CD8-positive, alpha-beta memory T cell (primary cell): ENCODE data around the gene NCOR1. TPM values are rescaled to one million over a fixed set of nuclear protein-coding genes. Genes with fewer than 3 reads are reported as not detected.

Source experiments
- CTCF ChIA-PET: fragments of 350-600 bp; sonication (Branson Sonifier 250); formaldehyde crosslinking; loops from one replicate; lab custom pipeline; 2021; ENCODE audit warnings: antibody characterized with exemption; lab: Charles Lee
- POLR2A ChIA-PET: fragments of 350-600 bp; sonication (Branson Sonifier 250); formaldehyde crosslinking; loops from one replicate; lab custom pipeline; 2021; ENCODE audit warnings: antibody characterized with exemption; lab: Charles Lee
- DNase-seq, 5 donors: peaks; one replicate each; pipeline versions ENCODE4 v3.0.0 to v3.0.0-alpha.2; 2020 to 2022; ENCODE audit warnings: mixed read lengths in 1 of 5
- H3K27ac ChIP-seq: one replicate; pipeline ENCODE4 v1.7.0; 2013; ENCODE audit warnings: low read depth, mild to moderate bottlenecking, low read length, moderate library complexity
- H3K27me3 ChIP-seq: 2 replicates; pipeline ENCODE4 v1.7.0; 2013; ENCODE audit warnings: low read length, mild to moderate bottlenecking; ENCODE audit not compliant: insufficient read depth, poor library complexity, severe bottlenecking
- H3K36me3 ChIP-seq: 2 replicates; pipeline ENCODE4 v1.7.0; 2013; ENCODE audit warnings: mild to moderate bottlenecking, low read length, moderate library complexity; ENCODE audit not compliant: insufficient read depth
- H3K4me1 ChIP-seq: 2 replicates; pipeline ENCODE4 v1.7.0; 2013; ENCODE audit warnings: mild to moderate bottlenecking, low read length, moderate library complexity; ENCODE audit not compliant: insufficient read depth
- H3K4me3 ChIP-seq: 2 replicates; pipeline ENCODE4 v1.7.0; 2013; ENCODE audit warnings: mild to moderate bottlenecking, low read length
- H3K9me3 ChIP-seq: 2 replicates; pipeline ENCODE4 v1.7.0; 2013; ENCODE audit warnings: mild to moderate bottlenecking, low read length
- H3K27ac Mint-ChIP-seq, 8 donors: one replicate each; pipeline ENCODE4 v1.8.0; 2020 to 2021; ENCODE audit warnings: mixed read lengths in 8 of 8, mild to moderate bottlenecking in 6 of 8, inconsistent platforms in 3 of 8, moderate library complexity in 3 of 8
- H3K27me3 Mint-ChIP-seq, 2 donors: one replicate each; pipeline ENCODE4 v1.8.0; 2020 to 2021; ENCODE audit warnings: mixed read lengths in 2 of 2, mild to moderate bottlenecking in 1 of 2, moderate library complexity in 1 of 2
- H3K36me3 Mint-ChIP-seq, 3 donors: one replicate each; pipeline ENCODE4 v1.8.0; 2020 to 2021; ENCODE audit warnings: mixed read lengths in 3 of 3, inconsistent platforms in 1 of 3, mild to moderate bottlenecking in 1 of 3
- H3K4me1 Mint-ChIP-seq, 3 donors: one replicate each; pipeline ENCODE4 v1.8.0; 2020 to 2021; ENCODE audit warnings: mixed read lengths in 3 of 3, inconsistent platforms in 1 of 3, mild to moderate bottlenecking in 1 of 3
- H3K4me3 Mint-ChIP-seq, 7 donors: one replicate each; pipeline ENCODE4 v1.8.0; 2020 to 2021; ENCODE audit warnings: mixed read lengths in 7 of 7, mild to moderate bottlenecking in 6 of 7, moderate library complexity in 4 of 7, inconsistent platforms in 2 of 7
- H3K9me3 Mint-ChIP-seq, 5 donors: one replicate each; pipeline ENCODE4 v1.8.0; 2020 to 2022; ENCODE audit warnings: mixed read lengths in 5 of 5, mild to moderate bottlenecking in 3 of 5, moderate library complexity in 2 of 5, inconsistent platforms in 1 of 5
- polyA plus RNA-seq: library from polyadenylated mRNA; unstranded; fragments of 300-500 nt; fragmentation: Illumina TruSeq; gene quantifications from one replicate; pipeline ENCODE4 v1.2.3, GENCODE V29; 2021
- total RNA-seq, 2 experiments: library from RNA; stranded (reverse); gene quantifications; one replicate each; pipeline ENCODE4 v1.2.3, GENCODE V29; 2021

Gene NCOR1
- total and polyA plus RNA-seq, 3 experiments from 2014 or later: 146 to 158 (median 147) TPM

DNA sequence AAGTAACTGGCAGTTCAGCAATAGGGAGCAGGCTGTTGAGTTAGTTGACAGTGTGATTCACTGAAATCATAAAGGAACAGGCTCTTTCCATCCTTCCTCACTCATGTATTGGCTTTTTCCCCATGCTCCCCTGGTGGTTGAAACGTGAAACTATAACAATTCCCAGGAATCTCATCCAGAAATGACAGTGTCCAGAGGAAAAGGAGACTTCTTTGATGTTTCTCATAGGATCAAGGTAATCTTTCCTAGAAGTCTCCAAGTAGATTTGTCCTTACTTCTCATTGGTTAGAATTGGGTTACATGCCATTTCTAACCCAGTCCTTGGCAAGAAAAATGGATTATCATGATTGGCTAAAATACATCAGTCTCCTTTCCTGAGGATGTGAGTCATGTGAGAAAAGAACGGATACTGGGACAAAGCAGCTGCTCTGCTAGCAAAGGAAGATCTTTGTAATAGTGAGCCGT is 201.4 kb downstream of the NCOR1 start:
- H3K27me3 ChIP-seq: no peaks in the 10 kb centered on the region
- ChIA-PET CTCF (no interaction called here), POLR2A (no interaction called here)
- peak overlapping the region in 2 of 8 donors; percentile 17 to 50 for H3K27ac Mint-ChIP-seq
- peaks cover 12 to 37% (median 33%) of the 10 kb centered on the region in 3 donors for H3K4me1 Mint-ChIP-seq
- H3K27ac ChIP-seq: no peak overlapping the region
- H3K4me3 Mint-ChIP-seq: no peak overlapping the region
- peaks cover 4 to 72% (median 9%) of the 10 kb centered on the region in 3 donors for H3K36me3 Mint-ChIP-seq
- no peaks in the 10 kb centered on the region for H3K9me3 Mint-ChIP-seq
- H3K36me3 ChIP-seq: peaks cover 8% of the 10 kb centered on the region
- no peaks in the 10 kb centered on the region for H3K27me3 Mint-ChIP-seq
- H3K9me3 ChIP-seq: no peaks in the 10 kb centered on the region
- no peak overlapping the region for H3K4me3 ChIP-seq
- DNase-seq: no peak
- no peaks in the 10 kb centered on the region for H3K4me1 ChIP-seq

DNA sequence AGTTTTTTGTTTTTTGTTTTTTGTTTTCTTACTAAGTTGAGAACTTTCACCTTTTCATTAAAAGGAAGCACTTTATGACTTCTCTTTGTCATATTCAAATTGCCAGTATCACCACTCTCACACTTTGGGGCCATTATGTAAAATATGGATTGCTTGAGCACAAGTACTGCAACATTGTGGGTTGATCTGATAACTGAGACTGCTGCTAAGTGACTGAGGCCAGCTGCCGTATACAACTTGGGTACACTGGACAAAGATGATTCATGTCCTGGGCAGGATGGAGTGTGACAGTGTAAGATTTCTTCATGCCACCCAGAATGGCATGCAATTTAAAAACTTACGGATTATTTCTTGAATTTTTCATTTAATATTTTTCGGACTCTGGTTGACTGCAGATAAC is 207.9 kb downstream of the NCOR1 start:
- ChIA-PET POLR2A (no interaction called here), CTCF (no interaction called here)
- no peak overlapping the region for H3K4me3 ChIP-seq
- H3K36me3 Mint-ChIP-seq: peaks cover 8 to 87% (median 20%) of the 10 kb centered on the region in 3 donors
- H3K4me3 Mint-ChIP-seq: no peak overlapping the region
- DNase-seq: no peak
- H3K27me3 Mint-ChIP-seq: no peaks in the 10 kb centered on the region
- H3K9me3 Mint-ChIP-seq: no peaks in the 10 kb centered on the region
- H3K4me1 Mint-ChIP-seq: peaks cover 30 to 37% (median 35%) of the 10 kb centered on the region in 3 donors
- H3K36me3 ChIP-seq: peaks cover 43% of the 10 kb centered on the region
- H3K27ac Mint-ChIP-seq: peak overlapping the region in 1 of 8 donors; percentile 32
- no peaks in the 10 kb centered on the region for H3K9me3 ChIP-seq
- no peaks in the 10 kb centered on the region for H3K4me1 ChIP-seq
- no peak overlapping the region for H3K27ac ChIP-seq
- H3K27me3 ChIP-seq: no peaks in the 10 kb centered on the region

DNA sequence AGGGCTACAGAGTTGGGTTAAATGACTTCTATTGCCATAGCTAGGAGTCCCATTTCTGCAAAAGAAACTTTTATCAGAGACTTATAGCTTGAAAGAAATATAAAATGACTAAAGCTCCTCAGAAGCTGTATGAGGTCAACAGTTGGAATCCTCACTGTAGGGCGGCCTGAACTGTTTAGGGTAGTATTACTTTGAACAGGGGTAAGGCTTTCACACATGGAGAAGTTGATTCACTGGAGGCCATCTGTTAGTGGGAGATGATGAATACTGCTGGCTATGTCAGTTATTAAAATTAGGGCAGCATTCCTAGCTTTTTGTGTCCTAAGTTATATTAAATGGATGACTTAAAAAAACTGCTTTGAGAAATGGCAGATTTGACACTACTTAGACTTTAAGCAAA is 209.7 kb downstream of the NCOR1 start:
- Mint-ChIP-seq H3K36me3 (peaks cover 14 to 89% (median 20%) of the 10 kb centered on the region in 3 donors), H3K4me1 (peaks cover 41 to 44% (median 43%) of the 10 kb centered on the region in 3 donors), H3K9me3 (no peaks in the 10 kb centered on the region), H3K4me3 (no peak overlapping the region), H3K27me3 (no peaks in the 10 kb centered on the region), H3K27ac (peak overlapping the region in 2 of 8 donors; percentile 16 to 79)
- Histone ChIP-seq H3K27ac (no peak overlapping the region), H3K4me1 (peaks cover 11% of the 10 kb centered on the region), H3K9me3 (no peaks in the 10 kb centered on the region), H3K27me3 (no peaks in the 10 kb centered on the region), H3K36me3 (peaks cover 52% of the 10 kb centered on the region), H3K4me3 (no peak overlapping the region)
- ChIA-PET POLR2A (no interaction called here), CTCF (no interaction called here)
- DNase-seq: no peak

DNA sequence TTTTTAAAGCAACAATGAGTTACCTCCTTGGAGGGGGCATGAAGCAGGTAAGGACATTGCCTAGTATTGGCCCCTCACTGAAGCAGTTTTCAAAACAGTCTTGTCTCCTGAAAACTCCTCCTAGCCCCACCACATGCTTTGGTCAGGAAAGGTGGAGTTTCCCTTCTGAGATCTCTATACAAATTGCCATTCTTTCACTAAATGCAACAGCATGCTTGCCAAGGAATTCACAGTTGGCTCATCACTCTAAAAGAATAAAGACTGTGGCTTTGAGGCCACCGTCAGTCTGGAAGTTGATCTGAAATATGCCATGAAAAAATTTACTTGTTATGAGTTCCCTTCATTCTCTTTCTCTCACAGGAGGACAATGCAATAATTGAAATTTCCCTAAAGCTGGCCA is 211.5 kb downstream of the NCOR1 start:
- POLR2A ChIA-PET: no interaction called here
- peaks cover 52% of the 10 kb centered on the region for H3K36me3 ChIP-seq

DNA sequence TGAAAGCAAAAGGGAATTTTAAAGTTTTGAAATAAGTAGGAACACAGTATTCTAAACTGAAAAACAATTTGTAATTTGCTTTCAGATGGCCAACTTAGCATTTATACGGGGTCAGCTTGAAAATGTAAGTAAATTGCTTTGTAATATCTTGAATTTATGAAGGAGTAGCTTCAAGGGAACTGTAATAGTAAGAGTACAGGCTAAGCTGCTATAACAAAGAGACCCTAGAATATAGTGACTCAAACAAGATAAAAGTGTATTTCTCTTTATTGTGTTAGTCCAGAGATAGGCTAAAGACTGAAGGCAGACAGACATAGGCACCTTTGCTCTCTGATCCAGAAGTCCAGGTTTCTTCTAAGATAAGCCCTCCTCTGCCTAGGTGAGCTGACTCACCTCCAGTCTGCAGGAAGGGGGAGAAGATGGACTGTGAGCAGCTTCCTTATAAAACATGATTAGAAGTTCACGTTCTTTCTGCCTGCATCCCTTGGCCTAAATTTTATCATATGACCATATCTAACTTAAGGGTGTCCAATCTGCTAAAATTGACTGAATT is 212.6 kb downstream of the NCOR1 start:
- H3K4me3 ChIP-seq: no peak overlapping the region
- H3K4me1 ChIP-seq: peaks cover 15% of the 10 kb centered on the region
- H3K27ac Mint-ChIP-seq: peak overlapping the region in 1 of 8 donors; percentile 94
- peak overlapping the region in 1 of 7 donors; percentile 89 for H3K4me3 Mint-ChIP-seq
- POLR2A ChIA-PET: no interaction called here
- H3K36me3 ChIP-seq: peaks cover 46% of the 10 kb centered on the region
- no peak overlapping the region for H3K27ac ChIP-seq
- peaks cover 11 to 84% (median 14%) of the 10 kb centered on the region in 3 donors for H3K36me3 Mint-ChIP-seq
- H3K4me1 Mint-ChIP-seq: peaks cover 38 to 50% (median 47%) of the 10 kb centered on the region in 3 donors
- no peaks in the 10 kb centered on the region for H3K27me3 Mint-ChIP-seq
- H3K9me3 ChIP-seq: no peaks in the 10 kb centered on the region
- no peak for DNase-seq
- H3K9me3 Mint-ChIP-seq: no peaks in the 10 kb centered on the region
- H3K27me3 ChIP-seq: no peaks in the 10 kb centered on the region
- CTCF ChIA-PET: interaction anchor here (1.3 kb wide), 1 partner anchor 9 kb away, joined by 3 read pairs; no protein-coding TSS in a partner anchor

More for the DNA sequence above, 211.5 kb downstream of the NCOR1 start:
- CTCF ChIA-PET: no interaction called here
- Mint-ChIP-seq H3K27ac (peak overlapping the region in 2 of 8 donors; percentile 36), H3K4me1 (peaks cover 46 to 54% (median 49%) of the 10 kb centered on the region in 3 donors), H3K9me3 (no peaks in the 10 kb centered on the region), H3K36me3 (peaks cover 14 to 92% (median 20%) of the 10 kb centered on the region in 3 donors), H3K4me3 (peak overlapping the region in 1 of 7 donors; percentile 28), H3K27me3 (no peaks in the 10 kb centered on the region)
- no peaks in the 10 kb centered on the region for H3K27me3 ChIP-seq
- H3K27ac ChIP-seq: no peak overlapping the region
- H3K4me3 ChIP-seq: no peak overlapping the region
- no peaks in the 10 kb centered on the region for H3K9me3 ChIP-seq
- peaks cover 15% of the 10 kb centered on the region for H3K4me1 ChIP-seq
- DNase-seq: no peak

DNA sequence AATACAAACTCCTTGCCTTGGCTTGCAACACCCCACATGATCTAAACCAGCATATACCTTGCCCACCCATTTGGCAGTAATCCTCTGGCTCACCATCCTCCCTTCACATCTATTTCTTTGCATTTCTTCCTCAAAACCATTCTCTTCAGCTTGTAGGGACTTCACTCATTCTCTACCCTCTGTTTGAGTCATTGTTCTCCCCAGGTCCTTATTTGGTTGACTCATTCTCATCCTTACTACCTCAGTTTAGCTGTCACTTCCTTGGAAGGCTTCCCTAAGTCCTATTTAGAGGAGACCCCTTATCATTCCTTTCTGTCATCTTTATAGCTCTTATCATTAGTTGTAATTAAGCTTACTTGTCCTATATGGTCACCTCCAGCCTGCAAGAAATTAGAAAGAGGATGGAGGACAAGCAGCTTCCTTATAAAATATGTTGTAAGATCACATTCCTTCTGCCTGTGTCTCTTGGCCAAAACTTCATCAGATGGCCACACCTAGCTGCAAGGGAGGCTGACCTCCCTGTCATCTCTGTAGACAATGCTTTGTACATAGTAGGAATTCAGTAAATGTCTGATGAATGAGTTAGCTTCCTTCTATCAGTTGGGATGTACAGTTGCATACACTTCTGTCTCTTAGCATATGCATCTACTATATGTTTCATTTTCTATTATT is 214.0 kb downstream of the NCOR1 start:
- H3K4me1 ChIP-seq: peaks cover 15% of the 10 kb centered on the region
- POLR2A ChIA-PET: interaction anchor here (0.6 to 0.7 kb wide), 3 partner anchors 199 to 733 kb away, joined by 3 to 4 read pairs (median 3); partner anchors contain the start of gene UBB
- peaks cover 40% of the 10 kb centered on the region for H3K36me3 ChIP-seq
- H3K27me3 ChIP-seq: no peaks in the 10 kb centered on the region
- Mint-ChIP-seq H3K36me3 (peaks cover 11 to 78% (median 14%) of the 10 kb centered on the region in 3 donors), H3K4me1 (peaks cover 34 to 46% (median 40%) of the 10 kb centered on the region in 3 donors), H3K4me3 (peak overlapping the region; percentile 82 to 97 (median 92)), H3K27ac (peak overlapping the region in 7 of 8 donors; percentile 16 to 97 (median 94)), H3K27me3 (no peaks in the 10 kb centered on the region), H3K9me3 (no peaks in the 10 kb centered on the region)
- CTCF ChIA-PET: no interaction called here
- peak overlapping the region; percentile 87 for H3K4me3 ChIP-seq
- H3K9me3 ChIP-seq: no peaks in the 10 kb centered on the region
- no peak overlapping the region for H3K27ac ChIP-seq
- DNase-seq: no peak

DNA sequence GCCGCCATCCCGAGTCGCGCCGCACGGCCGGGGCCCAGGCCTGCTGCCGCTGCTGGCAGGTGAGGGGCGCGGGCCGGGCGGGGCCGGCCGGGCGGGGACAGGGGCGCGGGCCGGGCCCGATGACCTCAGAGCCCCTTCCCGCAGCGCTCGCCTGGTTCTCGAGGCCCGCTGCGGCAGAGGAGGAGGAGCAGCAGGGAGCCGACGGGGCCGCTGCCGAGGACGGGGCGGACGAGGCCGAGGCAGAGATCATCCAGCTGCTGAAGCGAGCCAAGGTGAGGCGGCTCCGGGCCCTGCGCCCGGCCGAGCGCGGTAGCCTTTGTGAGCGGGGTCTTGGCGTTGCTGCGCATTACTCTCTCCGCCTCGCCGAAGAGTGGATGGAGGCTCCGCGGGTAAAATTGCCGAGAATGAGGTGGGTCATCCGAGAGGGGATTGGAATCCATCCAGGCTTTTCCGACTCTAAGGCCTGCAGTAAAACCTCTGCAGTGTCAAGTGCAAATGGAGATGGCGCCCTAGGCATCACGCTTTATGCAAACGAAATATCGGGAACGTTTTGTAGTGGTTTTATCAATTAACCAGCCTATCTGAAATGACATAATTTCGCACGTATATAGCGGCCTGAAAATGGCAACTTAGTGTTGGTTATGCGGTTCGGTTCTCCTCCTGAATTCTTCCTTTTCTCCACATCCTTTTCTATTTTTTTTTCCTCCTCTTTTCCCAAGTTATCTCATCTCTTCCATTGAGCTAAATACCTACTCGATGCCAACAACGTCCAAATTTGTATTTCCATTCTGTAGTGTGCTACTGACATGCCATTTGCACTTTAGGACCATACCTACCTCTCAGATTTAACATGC is 215.1 kb downstream of the NCOR1 start:
- Mint-ChIP-seq H3K9me3 (no peaks in the 10 kb centered on the region), H3K4me3 (peak overlapping the region; percentile 82 to 97 (median 92)), H3K27me3 (no peaks in the 10 kb centered on the region), H3K27ac (peak overlapping the region; percentile 90 to 98 (median 94)), H3K36me3 (peaks cover 11 to 72% (median 13%) of the 10 kb centered on the region in 3 donors), H3K4me1 (peaks cover 32 to 46% (median 36%) of the 10 kb centered on the region in 3 donors)
- DNase-seq: no peak
- Histone ChIP-seq H3K36me3 (peaks cover 34% of the 10 kb centered on the region), H3K9me3 (no peaks in the 10 kb centered on the region), H3K4me3 (peak overlapping the region; percentile 87), H3K4me1 (peaks cover 15% of the 10 kb centered on the region), H3K27ac (peak overlapping the region; percentile 84), H3K27me3 (no peaks in the 10 kb centered on the region)
- ChIA-PET POLR2A (interaction anchor here (0.6 to 1.3 kb wide), 3 partner anchors 28 to 59 kb away, joined by 3 to 8 read pairs (median 4); no protein-coding TSS in a partner anchor), CTCF (interaction anchor here (1.2 to 3.2 kb wide), 6 partner anchors 19 to 744 kb away, joined by 3 to 19 read pairs (median 4); partner anchors contain the start of gene ADORA2B)
